ENCODE results near the gene SLCO4C1. TPM values are rescaled to one million over a fixed set of nuclear protein-coding genes. Genes with fewer than 3 reads are reported as not detected.

The SLCO4C1 gene
- total and polyA plus RNA-seq, 2 of the 4 experiments (the other 2 are of a cell fraction): not detected

GRCh38 chr5:102243213-102243612 is 52.9 kb downstream of the SLCO4C1 start:
- no peak overlapping the region for H4K91ac ChIP-seq (ENCODE audit: insufficient read depth, low read depth, low read length)
- H3K27me3 ChIP-seq (ENCODE audit: control insufficient read depth, insufficient read depth, low read length): no peaks in the 10 kb centered on the region
- H2BK120ac ChIP-seq (ENCODE audit: low read depth, low read length): no peak overlapping the region
- TF ChIP-seq SMC3 (IDR thresholded peaks at IDR 0.05; ENCODE audit: low read depth, low read length) (no peak), NFE2L2 (IDR thresholded peaks at IDR 0.05; ENCODE audit: low read depth, low read length) (no peak), MAFK (IDR thresholded peaks at IDR 0.05; ENCODE audit: low read depth, low read length) (no peak), FOS (IDR thresholded peaks at IDR 0.05; ENCODE audit: low read depth, low read length) (no peak), RAD21 (IDR thresholded peaks at IDR 0.05; ENCODE audit: low read length) (no peak), RFX5 (IDR thresholded peaks at IDR 0.05; ENCODE audit: low read depth, low read length) (no peak), MXI1 (IDR thresholded peaks at IDR 0.05; ENCODE audit: borderline replicate concordance, low read depth, low read length) (no peak), BHLHE40 (IDR thresholded peaks at IDR 0.05; ENCODE audit: low read depth, low read length) (no peak), MAZ (IDR thresholded peaks at IDR 0.05; ENCODE audit: borderline replicate concordance, low read depth, low read length) (no peak), POLR2A (IDR thresholded peaks at IDR 0.05; ENCODE audit: low read depth, low read length) (no peak), CHD1 (IDR thresholded peaks at IDR 0.05; ENCODE audit: low read depth, low read length) (no peak), CTCF (conservative IDR thresholded peaks at IDR 0.05; ENCODE audit: low read depth, low read length) (no peak)
- in situ Hi-C loops (cut with MboI; ENCODE audit: low sequenced_read_pairs) (no loop called here), dilution Hi-C loops (cut with HindIII; ENCODE audit: low sequenced_read_pairs, unreplicated experiment) (no loop called here), intact Hi-C loops (cut with micrococcal nuclease) (no loop called here)
- H3K4me1 ChIP-seq (ENCODE audit: control insufficient read depth, insufficient read depth, low read length): no peaks in the 10 kb centered on the region
- H3K56ac ChIP-seq (ENCODE audit: extremely low read depth, insufficient read depth, low read length): no peak overlapping the region
- H2BK5ac ChIP-seq (ENCODE audit: low read depth, low read length, poor library complexity, severe bottlenecking): no peak overlapping the region
- 40% methylated on average over 1 of the region's 4 CpGs; no CpG with 5 or more reads in 1 of the 2 experiments for WGBS, 2 experiments (ENCODE audit: extremely low coverage in 2 of 2, insufficient read length in 1 of 2)
- H3K4ac ChIP-seq (ENCODE audit: low read depth, low read length): no peak overlapping the region
- H3K9me1 ChIP-seq (ENCODE audit: insufficient read depth, low read length): no peaks in the 10 kb centered on the region
- POLR2A ChIA-PET (ENCODE audit: unreplicated experiment): no interaction called here
- no peak overlapping the region for H2BK15ac ChIP-seq (ENCODE audit: low read depth, low read length)
- no TSS peak for BruUV-seq (replicated peaks)
- peaks cover 13% of the 10 kb centered on the region for H3K9me3 ChIP-seq (ENCODE audit: control insufficient read depth, insufficient read depth, low read length)
- H4K5ac ChIP-seq (ENCODE audit: low read depth, low read length): no peak overlapping the region
- no peak overlapping the region for H2AFZ ChIP-seq (replicated peaks; ENCODE audit: low read length, poor library complexity)
- no peak overlapping the region for H3K14ac ChIP-seq (replicated peaks; ENCODE audit: low read depth, low read length)
- H3K4me3 ChIP-seq (ENCODE audit: insufficient read depth, low read depth, low read length): no peak overlapping the region
- H3K9ac ChIP-seq (ENCODE audit: low read depth, low read length): no peak overlapping the region
- CTCF ChIA-PET: no interaction called here
- H3K23ac ChIP-seq (ENCODE audit: low read depth, low read length): no peak overlapping the region
- no peaks in the 10 kb centered on the region for H4K20me1 ChIP-seq (ENCODE audit: insufficient read depth, low read length)
- H4K8ac ChIP-seq (ENCODE audit: low read depth in 2 of 2, low read length in 2 of 2): no peak overlapping the region
- H3K36me3 ChIP-seq (ENCODE audit: control insufficient read depth, insufficient read depth, low read length): no peaks in the 10 kb centered on the region
- no peak for ATAC-seq (ENCODE audit: low read depth)
- no peak overlapping the region for H3K18ac ChIP-seq (ENCODE audit: low read depth, low read length)
- H2BK20ac ChIP-seq (ENCODE audit: low read depth, low read length): no peak overlapping the region
- H2AK5ac ChIP-seq (ENCODE audit: low read depth, low read length): no peak overlapping the region
- H3K79me1 ChIP-seq (ENCODE audit: low read depth in 1 of 2, low read length in 2 of 2): no peaks in the 10 kb centered on the region
- H2AK9ac ChIP-seq (replicated peaks; ENCODE audit: low read depth, low read length, poor library complexity): no peak overlapping the region
- no peak overlapping the region for H3K27ac ChIP-seq (ENCODE audit: insufficient read depth, low read length)
- H3K4me2 ChIP-seq (ENCODE audit: low read depth, low read length): no peak overlapping the region
- DNase-seq: no peak

Data from IMR-90 (cell line).